Measurements from ENCODE around the gene GKN1.

Gene GKN1

DNA sequence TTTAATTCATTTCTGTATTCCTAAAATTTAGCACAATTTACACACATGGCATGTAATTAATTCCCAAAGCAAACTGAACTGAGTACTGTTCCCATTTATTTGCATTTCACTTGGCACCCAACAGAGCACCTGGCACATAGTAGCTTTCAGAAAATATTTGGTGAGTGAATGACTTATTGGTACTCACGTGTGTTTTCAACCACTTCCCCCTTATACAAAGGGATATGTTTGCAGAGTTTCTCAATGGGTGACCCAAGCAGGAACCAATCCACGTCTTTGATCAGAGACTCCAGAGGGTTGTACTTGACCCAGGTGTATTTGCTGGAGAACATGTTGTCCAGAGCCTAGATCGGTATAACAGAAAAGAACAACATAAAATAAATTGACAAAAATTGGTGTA is 28.3 kb upstream of the GKN1 start:
- Histone ChIP-seq H4K8ac (ENCODE audit: low read depth, low read length) (no peak overlapping the region), H3K27ac (ENCODE audit: low read depth, low read length) (no peak overlapping the region), H3K79me2 (ENCODE audit: control insufficient read depth, insufficient read depth, low read length, poor library complexity) (no peaks in the 10 kb centered on the region), H3K4me1 (ENCODE audit: control insufficient read depth in 1 of 2, insufficient read depth in 2 of 2, low read length in 2 of 2) (no peaks in the 10 kb centered on the region), H3K36me3 (ENCODE audit: control insufficient read depth in 1 of 2, insufficient read depth in 2 of 2, low read length in 2 of 2) (no peaks in the 10 kb centered on the region), H3K9me3 (ENCODE audit: insufficient read depth, low read depth, low read length) (peaks cover 2% of the 10 kb centered on the region), H3K79me1 (ENCODE audit: low read length) (peaks cover 2% of the 10 kb centered on the region), H4K12ac (ENCODE audit: low read depth, low read length) (no peak overlapping the region), H3K4me3 (ENCODE audit: low read depth, low read length) (no peak overlapping the region), H2BK5ac (ENCODE audit: low read depth, low read length, poor library complexity) (no peak overlapping the region), H2AK5ac (ENCODE audit: low read length) (no peak overlapping the region), H3K27me3 (ENCODE audit: insufficient read depth, low read length) (no peaks in the 10 kb centered on the region), H4K91ac (ENCODE audit: low read depth, low read length) (no peak overlapping the region), H3K14ac (ENCODE audit: low read length) (no peak overlapping the region), H3K9ac (ENCODE audit: low read length) (no peak overlapping the region), H3K4ac (ENCODE audit: low read depth, low read length) (no peak overlapping the region), H2BK120ac (ENCODE audit: insufficient read depth, low read length, poor library complexity) (no peak overlapping the region), H2BK12ac (ENCODE audit: low read length) (no peak overlapping the region), H3K23ac (ENCODE audit: low read length) (no peak overlapping the region), H3K18ac (ENCODE audit: low read length) (no peak overlapping the region), H3K4me2 (ENCODE audit: low read length) (no peak overlapping the region), H2AFZ (ENCODE audit: insufficient read depth, low read length, poor library complexity) (no peak overlapping the region)
- DNase-seq: no peak
- no CpG with 5 or more reads among the region's 3 CpGs for WGBS (ENCODE audit: extremely low coverage, insufficient coverage, insufficient read length)

- Histone ChIP-seq H2AFZ (ENCODE audit: insufficient read depth, low read length, poor library complexity) (no peak overlapping the region), H2BK12ac (ENCODE audit: low read length) (no peak overlapping the region), H3K4me3 (ENCODE audit: low read depth, low read length) (no peak overlapping the region), H3K4me2 (ENCODE audit: low read length) (no peak overlapping the region), H4K8ac (ENCODE audit: low read depth, low read length) (no peak overlapping the region), H4K91ac (ENCODE audit: low read depth, low read length) (no peak overlapping the region), H4K12ac (ENCODE audit: low read depth, low read length) (no peak overlapping the region), H3K23ac (ENCODE audit: low read length) (no peak overlapping the region), H3K79me2 (ENCODE audit: control insufficient read depth, insufficient read depth, low read length, poor library complexity) (no peaks in the 10 kb centered on the region), H3K4me1 (ENCODE audit: control insufficient read depth in 1 of 2, insufficient read depth in 2 of 2, low read length in 2 of 2) (no peaks in the 10 kb centered on the region), H2BK5ac (ENCODE audit: low read depth, low read length, poor library complexity) (no peak overlapping the region), H2BK120ac (ENCODE audit: insufficient read depth, low read length, poor library complexity) (no peak overlapping the region), H3K14ac (ENCODE audit: low read length) (no peak overlapping the region), H3K4ac (ENCODE audit: low read depth, low read length) (no peak overlapping the region), H3K9ac (ENCODE audit: low read length) (no peak overlapping the region), H3K9me3 (ENCODE audit: insufficient read depth, low read depth, low read length) (peaks cover under 1% of the 10 kb centered on the region), H3K27ac (ENCODE audit: low read depth, low read length) (no peak overlapping the region), H3K36me3 (ENCODE audit: control insufficient read depth in 1 of 2, insufficient read depth in 2 of 2, low read length in 2 of 2) (no peaks in the 10 kb centered on the region), H3K27me3 (ENCODE audit: insufficient read depth, low read length) (no peaks in the 10 kb centered on the region), H3K79me1 (ENCODE audit: low read length) (peaks cover under 1% of the 10 kb centered on the region), H2AK5ac (ENCODE audit: low read length) (no peak overlapping the region), H3K18ac (ENCODE audit: low read length) (no peak overlapping the region)
- DNase-seq: peak in 1 of 2 donors; percentile 11
- no CpG with 5 or more reads among the region's 1 CpG for WGBS (ENCODE audit: extremely low coverage, insufficient coverage, insufficient read length)
These were observed 25.7 kb upstream of the GKN1 start for GRCh38 chr2:68948710-68949109.

DNA sequence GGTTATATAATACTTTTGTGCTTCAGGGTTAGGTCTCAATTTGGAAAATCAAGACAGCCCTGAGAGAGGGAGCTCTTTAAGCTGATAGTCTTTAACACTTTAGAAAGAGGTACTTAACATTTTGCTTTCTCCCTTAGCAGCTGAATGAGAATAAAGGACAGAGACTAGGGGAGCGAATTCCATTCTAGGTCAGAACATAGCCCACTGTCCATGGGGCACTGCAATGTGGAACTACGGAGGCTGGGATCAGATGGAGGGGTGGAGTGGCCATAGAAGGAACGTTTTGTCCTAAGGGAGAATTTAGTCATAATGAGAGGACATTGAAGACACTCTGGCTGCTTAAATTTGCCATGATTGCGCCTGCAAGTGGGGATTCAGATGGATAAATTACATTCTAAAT is 22.5 kb upstream of the GKN1 start:
- WGBS (ENCODE audit: extremely low coverage, insufficient coverage, insufficient read length): no CpG with 5 or more reads among the region's 4 CpGs
- no peaks in the 10 kb centered on the region for H3K36me3 ChIP-seq (ENCODE audit: control insufficient read depth in 1 of 2, insufficient read depth in 2 of 2, low read length in 2 of 2)
- no peak for DNase-seq
- no peak overlapping the region for H3K9ac ChIP-seq (ENCODE audit: low read length)
- H3K4ac ChIP-seq (ENCODE audit: low read depth, low read length): no peak overlapping the region
- no peak overlapping the region for H2BK120ac ChIP-seq (ENCODE audit: insufficient read depth, low read length, poor library complexity)
- H3K18ac ChIP-seq (ENCODE audit: low read length): no peak overlapping the region
- no peak overlapping the region for H3K23ac ChIP-seq (ENCODE audit: low read length)
- H3K4me3 ChIP-seq (ENCODE audit: low read depth, low read length): no peak overlapping the region
- no peaks in the 10 kb centered on the region for H3K79me1 ChIP-seq (ENCODE audit: low read length)
- no peak overlapping the region for H4K91ac ChIP-seq (ENCODE audit: low read depth, low read length)
- no peak overlapping the region for H4K12ac ChIP-seq (ENCODE audit: low read depth, low read length)
- no peak overlapping the region for H2BK12ac ChIP-seq (ENCODE audit: low read length)
- H3K4me1 ChIP-seq (ENCODE audit: control insufficient read depth in 1 of 2, insufficient read depth in 2 of 2, low read length in 2 of 2): no peaks in the 10 kb centered on the region
- no peak overlapping the region for H3K27ac ChIP-seq (ENCODE audit: low read depth, low read length)
- H3K14ac ChIP-seq (ENCODE audit: low read length): no peak overlapping the region
- no peak overlapping the region for H4K8ac ChIP-seq (ENCODE audit: low read depth, low read length)
- no peak overlapping the region for H2BK5ac ChIP-seq (ENCODE audit: low read depth, low read length, poor library complexity)
- no peaks in the 10 kb centered on the region for H3K79me2 ChIP-seq (ENCODE audit: control insufficient read depth, insufficient read depth, low read length, poor library complexity)
- no peaks in the 10 kb centered on the region for H3K27me3 ChIP-seq (ENCODE audit: insufficient read depth, low read length)
- no peak overlapping the region for H2AK5ac ChIP-seq (ENCODE audit: low read length)
- no peak overlapping the region for H2AFZ ChIP-seq (ENCODE audit: insufficient read depth, low read length, poor library complexity)
- no peak overlapping the region for H3K4me2 ChIP-seq (ENCODE audit: low read length)
- no peaks in the 10 kb centered on the region for H3K9me3 ChIP-seq (ENCODE audit: insufficient read depth, low read depth, low read length)

DNA sequence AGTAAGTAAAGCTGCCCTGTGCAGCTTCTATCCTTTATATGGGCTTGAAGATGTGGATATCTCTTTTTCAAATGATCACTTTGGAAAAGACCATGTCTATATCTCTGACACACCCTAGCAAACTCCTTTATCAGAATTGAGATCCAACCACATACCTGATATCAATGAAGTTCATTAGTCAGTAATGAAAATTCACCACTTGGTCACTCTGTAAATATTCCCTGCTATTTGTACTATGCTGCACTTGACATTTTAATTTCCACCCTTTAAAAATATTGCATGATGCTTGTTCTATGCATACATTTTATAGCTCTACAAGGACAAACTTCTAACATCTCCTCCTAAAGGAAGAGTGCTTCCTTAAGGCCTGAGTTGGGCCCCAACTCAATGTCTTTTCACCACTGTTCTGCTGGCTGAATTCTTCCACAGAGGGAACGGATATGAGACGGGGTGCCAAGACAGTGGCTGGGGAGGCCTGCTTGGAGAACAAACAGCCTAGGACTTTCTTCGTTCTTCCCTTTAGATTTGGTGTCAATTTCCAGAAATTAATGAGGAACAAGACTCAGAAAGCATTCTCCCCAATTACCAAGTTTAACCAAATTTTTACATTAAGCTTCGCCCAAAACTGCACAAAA is 21.4 kb upstream of the GKN1 start, which contains the start of gene GKN2:
Gene GKN2, minus strand, starts transcription at position 7 of the 635 bp plus-strand sequence. CDS start 32 bp downstream, outside the sequence.
- Histone ChIP-seq H4K91ac (ENCODE audit: low read depth, low read length) (no peak within 1 kb of the TSS), H4K8ac (ENCODE audit: low read depth, low read length) (no peak within 1 kb of the TSS), H3K27ac (ENCODE audit: low read depth, low read length) (no peak within 1 kb of the TSS), H3K18ac (ENCODE audit: low read length) (no peak within 1 kb of the TSS), H3K4me2 (ENCODE audit: low read length) (no peak within 1 kb of the TSS), H3K9ac (ENCODE audit: low read length) (no peak within 1 kb of the TSS), H3K79me2 (ENCODE audit: control insufficient read depth, insufficient read depth, low read length, poor library complexity) (no peaks in the 10 kb centered on the region), H3K27me3 (ENCODE audit: insufficient read depth, low read length) (no peaks in the 10 kb centered on the region), H3K79me1 (ENCODE audit: low read length) (no peaks in the 10 kb centered on the region), H3K4me3 (ENCODE audit: low read depth, low read length) (no peak within 1 kb of the TSS), H4K12ac (ENCODE audit: low read depth, low read length) (no peak within 1 kb of the TSS), H3K36me3 (ENCODE audit: control insufficient read depth in 1 of 2, insufficient read depth in 2 of 2, low read length in 2 of 2) (no peaks in the 10 kb centered on the region), H3K9me3 (ENCODE audit: insufficient read depth, low read depth, low read length) (no peaks in the 10 kb centered on the region), H3K23ac (ENCODE audit: low read length) (no peak within 1 kb of the TSS), H2AK5ac (ENCODE audit: low read length) (no peak within 1 kb of the TSS), H3K4me1 (ENCODE audit: control insufficient read depth in 1 of 2, insufficient read depth in 2 of 2, low read length in 2 of 2) (no peaks in the 10 kb centered on the region), H2BK12ac (ENCODE audit: low read length) (no peak within 1 kb of the TSS), H2BK120ac (ENCODE audit: insufficient read depth, low read length, poor library complexity) (no peak within 1 kb of the TSS), H2AFZ (ENCODE audit: insufficient read depth, low read length, poor library complexity) (no peak within 1 kb of the TSS), H3K4ac (ENCODE audit: low read depth, low read length) (no peak within 1 kb of the TSS), H3K14ac (ENCODE audit: low read length) (no peak within 1 kb of the TSS), H2BK5ac (ENCODE audit: low read depth, low read length, poor library complexity) (no peak within 1 kb of the TSS)
- DNase-seq: no peak
- no CpG with 5 or more reads among the region's 4 CpGs for WGBS (ENCODE audit: extremely low coverage, insufficient coverage, insufficient read length)

Data from trophoblast cell (in vitro differentiated cells and primary cell).